Fibroblast of gingiva (primary cell): Measurements from ENCODE around the gene SLC10A7.

ENCODE experiments used
- DNase-seq: peaks from one replicate; pipeline ENCODE4 v3.0.0-alpha.2; 2011; ENCODE audit warnings: low read depth

SLC10A7 gene

DNA sequence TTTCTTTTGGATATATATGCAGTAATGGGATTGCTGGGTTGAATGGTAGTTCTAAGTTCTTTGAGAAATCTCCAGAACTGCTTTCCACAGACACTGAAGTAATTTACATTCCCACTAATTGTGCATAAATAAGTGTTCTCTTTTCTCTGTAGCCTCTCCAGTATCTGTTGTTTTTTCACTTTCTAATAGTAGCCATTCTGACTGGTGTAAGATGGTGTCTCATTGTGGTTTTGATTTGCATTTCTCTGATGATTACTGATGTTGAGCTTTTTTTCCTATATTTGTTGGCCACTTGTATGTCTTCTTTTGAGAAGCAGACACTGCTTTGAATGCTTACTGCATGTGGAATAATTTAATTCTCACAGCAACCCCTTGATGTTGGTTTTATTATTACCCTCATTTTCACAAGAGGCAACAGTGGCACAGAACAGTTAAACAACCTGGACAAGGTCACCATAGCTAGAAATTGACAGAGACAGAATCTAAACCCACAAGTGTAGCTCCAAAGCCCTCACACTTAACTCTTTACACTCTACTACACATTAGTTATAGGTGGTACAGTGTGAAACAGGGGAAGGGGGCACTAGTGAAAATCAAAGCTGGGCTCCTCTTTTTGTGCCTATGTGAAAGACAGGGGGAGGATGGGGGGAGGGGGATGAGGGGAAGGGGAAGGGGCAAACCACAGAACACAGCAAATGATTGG lies 211.3 kb downstream of the SLC10A7 start:
- no peak for DNase-seq

DNA sequence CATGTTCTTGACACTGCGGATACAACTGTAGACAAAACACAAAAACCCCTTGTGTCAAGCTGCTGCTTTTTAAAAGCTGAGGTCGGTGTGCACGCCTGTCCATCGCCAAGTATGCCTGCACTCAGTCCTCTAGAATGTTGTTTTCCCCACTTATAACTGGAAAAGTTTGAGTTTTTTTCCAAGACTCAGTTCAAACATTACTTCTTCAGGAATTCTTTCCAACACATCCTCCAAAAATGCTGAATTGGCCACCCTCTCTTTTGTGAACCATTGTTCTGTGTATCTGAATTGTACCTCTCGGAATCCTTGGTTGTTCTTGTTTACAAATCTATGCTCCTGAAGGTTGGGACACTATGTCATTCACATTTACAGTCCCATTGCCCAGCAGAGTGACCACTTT lies 212.8 kb downstream of the SLC10A7 start:
- no peak for DNase-seq

DNA sequence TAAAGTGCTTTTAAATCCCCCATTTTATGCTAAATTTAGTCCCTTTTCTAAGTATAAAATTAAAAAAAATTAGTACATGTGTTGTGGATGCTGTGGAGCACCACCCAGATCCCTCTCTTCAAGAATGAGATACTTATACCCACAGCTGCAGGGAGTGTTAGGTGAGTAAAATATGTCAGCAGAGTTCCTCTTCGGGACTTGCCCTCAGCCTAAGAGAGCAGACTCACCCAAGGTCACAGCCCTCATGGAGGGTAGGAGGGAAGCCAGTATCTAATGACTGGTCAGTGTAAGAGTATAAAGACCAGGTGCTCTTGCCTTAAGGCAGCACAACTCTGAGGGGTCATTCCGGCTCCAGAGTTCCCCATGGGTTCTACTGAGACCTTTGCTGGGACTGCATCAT lies 218.9 kb downstream of the SLC10A7 start:
- no peak for DNase-seq

DNA sequence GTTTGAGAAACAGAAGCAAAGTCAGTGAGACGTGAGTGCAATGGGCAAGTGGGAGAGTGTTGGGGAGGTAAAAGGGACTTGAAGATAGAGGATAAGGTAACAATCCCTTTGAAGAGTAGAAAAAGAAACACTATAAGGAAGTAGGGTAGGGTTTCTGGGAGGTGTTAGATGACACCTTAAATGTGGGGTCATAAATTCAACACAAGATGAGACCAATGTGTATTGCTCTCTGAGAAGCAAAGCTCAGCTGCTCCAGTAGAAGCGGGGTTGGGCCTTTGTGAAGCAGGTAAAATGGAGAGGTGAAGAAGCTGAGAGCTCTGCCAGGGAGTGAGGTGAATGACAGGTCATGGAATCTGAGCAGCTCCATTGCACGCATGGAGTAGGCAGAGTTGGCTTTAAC lies 222.1 kb downstream of the SLC10A7 start:
- no peak for DNase-seq

DNA sequence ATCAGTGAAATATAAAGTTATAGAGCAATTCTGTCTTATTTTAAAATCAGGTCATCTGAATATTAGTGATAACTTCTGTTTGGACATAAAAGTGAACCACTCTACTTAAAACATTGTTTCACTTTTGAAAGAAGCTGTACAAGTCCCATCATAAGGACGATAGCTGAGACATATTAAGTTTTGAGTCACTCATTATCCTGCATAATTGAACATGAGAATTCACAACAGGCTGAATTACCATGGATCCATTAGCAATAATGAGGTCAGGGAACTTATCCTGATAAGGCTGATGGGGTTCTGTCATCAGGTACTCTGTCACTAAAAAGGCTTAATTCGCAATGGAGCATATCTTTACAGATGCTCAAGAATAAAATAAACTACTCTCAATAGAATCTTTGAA lies 227.0 kb downstream of the SLC10A7 start:
- no peak for DNase-seq

DNA sequence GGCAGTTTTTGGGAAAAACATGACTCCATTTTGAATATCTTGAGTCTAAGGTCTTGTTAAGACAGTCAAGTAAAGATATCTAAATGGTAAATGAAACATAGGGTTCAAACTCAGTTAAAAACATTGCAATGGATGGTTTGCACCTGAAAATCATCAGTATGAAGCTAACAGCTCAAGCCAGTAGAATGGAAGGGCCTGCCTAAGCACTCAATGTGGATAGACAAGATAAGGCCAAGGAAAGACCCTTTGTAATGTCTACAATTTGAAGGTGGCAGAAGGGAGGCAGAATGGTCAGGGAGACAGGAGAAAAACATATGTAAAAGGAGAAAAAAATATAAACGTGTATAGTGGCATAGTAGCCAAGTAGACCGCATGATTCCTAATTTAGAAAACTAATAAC lies 229.2 kb downstream of the SLC10A7 start:
- no peak for DNase-seq

DNA sequence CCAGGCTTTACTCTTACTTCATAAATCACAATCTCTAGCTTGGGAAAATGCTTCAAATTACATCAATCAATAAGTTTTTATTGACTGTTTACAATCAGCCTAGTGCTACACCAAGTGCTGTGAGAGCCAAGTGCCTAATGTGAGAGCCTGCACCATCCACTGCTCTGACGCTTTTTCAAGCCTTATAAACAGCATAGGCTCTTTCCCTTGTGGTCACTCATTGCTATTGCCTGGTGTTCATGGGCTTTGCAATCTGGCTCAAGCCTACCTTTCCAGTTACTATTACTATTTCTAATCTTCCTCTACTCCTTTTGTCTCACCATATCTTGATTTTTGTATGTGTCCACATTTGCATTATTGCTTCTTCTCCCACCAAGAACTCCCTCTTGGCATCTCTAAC lies 230.4 kb downstream of the SLC10A7 start:
- no peak for DNase-seq

DNA sequence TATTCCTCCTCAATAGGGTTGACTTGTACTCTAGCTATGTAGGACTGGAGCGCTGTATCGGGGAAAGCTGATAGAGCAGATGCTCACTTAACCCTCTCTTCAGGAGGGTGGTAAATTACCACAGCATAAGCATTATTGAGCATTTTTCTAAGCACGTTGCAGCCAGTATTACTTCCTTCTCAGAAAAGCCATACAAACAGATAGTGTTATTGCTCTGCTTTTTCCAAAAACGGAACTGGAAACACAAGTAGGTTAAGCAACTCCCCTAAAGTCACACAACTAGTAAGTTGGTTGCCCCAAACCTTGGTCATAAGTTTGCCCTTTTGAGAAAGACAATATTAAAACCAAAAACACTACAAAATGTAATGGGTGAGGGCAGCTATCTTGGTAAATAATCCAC lies 233.5 kb downstream of the SLC10A7 start:
- no peak for DNase-seq

DNA sequence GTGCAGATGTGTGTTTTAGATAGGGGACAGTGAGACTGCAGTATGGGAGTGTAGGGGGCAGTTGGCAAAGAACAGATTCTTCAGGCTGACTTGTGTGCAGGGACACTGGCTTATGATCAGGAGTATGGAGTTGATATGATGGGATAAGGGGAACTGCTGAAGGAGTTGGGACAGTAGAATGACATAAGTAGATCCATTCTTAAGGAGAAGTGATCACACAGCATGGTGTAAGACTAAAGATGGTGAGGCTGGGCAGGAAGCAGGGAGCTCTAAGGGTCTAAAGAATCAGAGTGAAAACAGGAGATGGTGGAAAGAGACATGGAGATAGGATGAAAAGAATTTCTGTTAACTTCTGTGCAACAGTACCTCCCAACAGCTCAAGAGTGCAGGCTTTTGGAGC lies 236.7 kb downstream of the SLC10A7 start:
- no peak for DNase-seq

DNA sequence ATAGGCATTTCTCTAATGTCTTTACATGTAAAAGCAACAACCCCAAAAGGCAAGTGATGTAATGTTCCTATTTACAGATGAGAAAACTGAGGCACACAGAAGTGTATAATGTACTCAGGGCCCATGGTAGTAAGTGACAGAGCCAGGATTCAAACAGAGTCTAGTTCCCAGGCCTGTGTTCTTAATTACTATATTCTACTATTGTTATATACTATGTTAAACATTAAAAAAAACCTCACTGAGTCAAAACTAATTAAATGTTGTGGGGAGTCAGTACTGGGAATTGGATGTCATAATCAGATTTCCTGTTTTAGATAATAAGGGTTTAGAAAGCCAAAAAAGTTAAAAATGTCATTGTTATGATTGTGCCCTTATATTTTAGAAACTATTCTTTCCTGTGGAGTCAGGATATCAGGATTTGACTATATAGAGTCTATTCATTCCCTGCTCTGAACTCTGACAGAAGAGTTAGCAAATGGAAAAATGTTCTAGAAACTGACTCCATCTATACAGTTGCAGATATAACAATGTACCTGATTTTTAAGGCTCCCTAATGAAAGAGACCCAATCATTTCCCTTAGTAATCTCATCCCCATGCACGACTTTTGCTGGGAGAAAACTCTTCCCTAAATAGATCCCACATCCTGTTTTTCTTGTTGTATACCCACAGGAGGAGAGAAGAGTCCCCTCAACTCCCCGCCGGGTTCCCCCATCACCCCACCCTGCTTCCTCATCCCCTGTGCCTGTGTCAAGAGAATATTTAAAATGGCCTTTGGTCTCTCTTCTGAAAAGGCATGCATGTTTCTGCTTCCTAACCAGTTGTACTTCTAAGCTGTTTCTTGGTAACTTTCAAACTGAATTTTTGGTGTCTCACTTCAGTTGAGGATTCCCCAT lies 237.7 kb downstream of the SLC10A7 start:
- DNase-seq: no peak

DNA sequence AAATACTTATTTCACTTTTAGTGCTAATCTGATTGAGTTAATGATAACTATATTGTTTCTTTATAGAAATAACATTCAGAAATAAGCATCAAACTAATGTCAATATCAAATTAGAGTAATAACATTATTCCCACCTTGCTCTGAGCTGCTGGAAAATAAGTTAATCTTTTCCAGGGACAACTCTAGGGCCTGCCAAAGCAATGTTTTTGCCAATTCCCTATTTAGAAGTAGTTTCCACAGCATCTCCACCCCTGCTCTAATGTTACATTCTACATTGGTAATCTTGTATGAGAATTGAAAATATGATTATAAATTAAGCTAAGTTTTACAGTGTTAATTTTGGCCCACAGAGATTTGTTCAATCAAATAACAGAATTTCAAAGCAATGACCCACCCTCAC lies 239.1 kb downstream of the SLC10A7 start:
- DNase-seq: no peak

DNA sequence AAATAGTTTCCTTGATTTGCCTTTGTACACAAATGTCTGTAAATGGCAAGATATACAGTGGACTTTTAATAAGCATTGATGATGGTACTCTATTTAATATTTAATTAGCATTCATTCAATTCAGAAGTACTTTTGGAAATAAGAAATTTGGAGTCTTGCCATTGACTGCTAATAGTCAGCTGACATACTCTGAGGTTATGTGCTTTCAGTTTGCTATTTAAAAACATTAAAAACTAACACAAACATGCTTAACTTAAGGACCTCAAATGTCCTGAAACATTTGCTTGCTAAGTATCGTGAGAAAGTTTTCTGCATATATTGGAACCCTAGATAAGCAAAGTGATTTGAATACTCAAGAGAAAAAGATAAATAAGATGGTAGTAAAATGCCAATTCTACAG lies 242.8 kb downstream of the SLC10A7 start:
- no peak for DNase-seq

DNA sequence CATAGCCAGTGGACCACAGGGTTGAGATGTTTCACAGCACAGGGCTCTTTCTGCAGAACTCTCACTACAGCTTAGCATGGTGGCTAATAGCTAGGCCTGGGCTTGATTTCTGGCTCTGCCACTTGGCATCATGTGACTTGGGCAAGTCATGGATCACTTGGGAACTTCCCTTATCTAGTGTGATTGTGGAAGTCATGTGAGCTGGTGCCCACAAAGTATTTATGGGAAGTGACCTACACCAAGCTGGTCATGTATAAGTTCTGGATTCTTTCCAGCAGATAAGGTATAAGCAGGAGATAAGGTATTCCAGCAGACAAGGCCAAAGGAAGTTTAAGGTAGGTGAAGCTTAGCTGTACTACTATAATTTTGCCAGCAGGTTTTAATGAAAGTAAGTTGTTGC lies 246.4 kb downstream of the SLC10A7 start:
- no peak for DNase-seq

DNA sequence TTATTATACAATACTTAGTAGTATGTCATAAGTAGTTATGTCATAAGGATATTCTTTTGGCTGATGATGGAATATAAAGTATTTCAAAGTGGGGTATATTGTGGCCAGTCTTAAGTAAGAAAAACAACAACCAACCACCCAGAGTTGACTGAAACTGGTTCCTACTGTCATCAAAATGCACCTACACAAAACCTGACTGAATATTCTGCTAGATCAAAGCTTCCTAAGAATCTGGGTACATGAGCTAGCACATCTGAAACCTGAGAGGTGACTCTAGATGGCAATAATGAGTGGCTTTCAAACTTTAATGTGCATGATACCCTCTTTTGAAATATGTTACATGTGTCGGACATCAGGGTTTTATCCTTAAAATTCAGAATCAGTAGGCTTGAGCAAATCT lies 247.0 kb downstream of the SLC10A7 start:
- no peak for DNase-seq

DNA sequence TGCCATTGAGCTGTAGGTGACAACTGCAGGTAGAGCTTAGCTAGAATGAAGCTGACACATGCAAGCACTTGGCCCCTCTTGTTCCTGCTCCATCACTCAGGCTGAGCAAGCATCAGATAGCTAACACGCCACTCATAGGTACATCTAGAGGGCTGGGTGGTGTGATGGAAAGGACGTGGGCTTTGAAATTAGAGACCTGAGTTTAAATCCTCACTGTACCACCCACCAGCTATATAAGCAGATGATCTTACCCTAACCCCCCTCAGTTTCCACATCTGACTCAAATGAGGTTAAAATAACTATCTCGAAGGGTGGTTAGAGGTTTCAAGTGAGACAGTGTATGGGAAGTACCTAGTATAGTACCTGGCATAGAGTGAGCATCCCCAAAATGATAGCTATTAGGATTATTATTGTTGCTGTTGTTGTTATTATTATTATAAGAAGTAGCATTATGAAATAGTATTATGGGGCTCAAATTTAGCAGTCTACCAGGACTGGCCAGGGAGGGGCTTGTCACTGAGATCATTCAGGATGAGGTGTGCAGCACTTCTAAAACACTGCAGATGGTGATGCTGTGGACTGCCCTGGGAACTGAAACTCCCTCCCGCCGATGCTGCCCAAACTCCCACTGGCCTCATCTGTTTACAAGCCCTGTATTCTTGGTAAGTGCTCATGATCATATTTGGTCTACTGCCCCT lies 248.4 kb downstream of the SLC10A7 start:
- DNase-seq: no peak

DNA sequence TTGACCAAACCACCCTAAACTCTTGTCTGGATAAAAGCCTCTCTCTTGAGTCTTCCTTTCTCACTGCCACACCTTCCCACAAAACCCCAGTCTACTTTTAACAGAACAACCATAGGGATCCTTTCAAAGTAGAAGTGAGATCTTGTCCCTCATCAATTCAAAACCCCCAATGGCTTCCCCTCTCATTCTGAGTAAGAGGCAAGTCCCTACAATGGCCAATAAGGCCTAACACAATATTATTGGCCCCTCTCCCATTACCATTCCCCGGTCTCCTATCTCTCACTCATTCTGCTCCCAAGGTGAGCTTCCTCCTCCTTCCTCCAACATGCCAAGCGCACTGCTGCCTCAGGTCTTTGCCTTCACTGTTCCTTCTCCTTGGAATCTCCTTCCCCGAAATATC lies 250.3 kb downstream of the SLC10A7 start:
- DNase-seq: no peak

DNA sequence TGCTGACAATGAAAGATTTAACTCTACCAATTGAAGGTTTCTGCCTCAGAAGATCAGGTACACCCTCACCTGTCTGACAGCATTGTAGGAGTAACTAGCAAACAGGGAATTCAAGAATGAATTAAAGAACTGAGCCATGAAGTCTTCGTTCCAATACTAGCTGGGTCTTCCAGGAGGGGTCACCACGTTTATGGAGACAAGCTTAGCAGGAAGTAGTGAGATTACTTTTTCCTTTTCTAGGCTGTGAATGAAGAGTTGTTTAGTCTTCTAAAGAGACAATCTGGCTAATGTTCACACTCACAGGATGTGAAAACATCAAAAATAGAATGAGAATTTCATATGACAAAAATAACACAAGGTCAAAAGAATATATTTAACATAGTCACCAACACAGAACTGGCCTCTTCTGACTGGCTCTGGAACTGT lies 252.5 kb downstream of the SLC10A7 start:
- no peak for DNase-seq

DNA sequence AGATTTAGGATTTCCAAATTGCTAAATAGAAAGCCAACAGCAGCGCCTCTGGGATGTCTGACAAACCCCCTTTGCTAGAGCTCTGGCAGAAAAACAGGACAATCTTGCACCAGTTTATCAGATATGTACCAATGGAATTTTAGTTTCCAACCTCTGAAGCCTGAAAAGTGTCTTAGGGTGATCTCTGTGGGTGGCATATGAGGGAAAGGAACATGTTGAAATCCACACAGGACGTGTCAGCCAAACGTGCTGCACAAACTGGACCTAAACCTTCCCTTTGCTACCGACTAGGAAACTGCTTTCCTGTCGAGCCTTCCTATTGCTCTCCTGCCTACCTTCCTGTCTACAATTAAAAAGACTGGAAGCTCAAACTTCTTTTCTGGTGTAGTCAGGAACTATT lies 253.9 kb downstream of the SLC10A7 start:
- no peak for DNase-seq

DNA sequence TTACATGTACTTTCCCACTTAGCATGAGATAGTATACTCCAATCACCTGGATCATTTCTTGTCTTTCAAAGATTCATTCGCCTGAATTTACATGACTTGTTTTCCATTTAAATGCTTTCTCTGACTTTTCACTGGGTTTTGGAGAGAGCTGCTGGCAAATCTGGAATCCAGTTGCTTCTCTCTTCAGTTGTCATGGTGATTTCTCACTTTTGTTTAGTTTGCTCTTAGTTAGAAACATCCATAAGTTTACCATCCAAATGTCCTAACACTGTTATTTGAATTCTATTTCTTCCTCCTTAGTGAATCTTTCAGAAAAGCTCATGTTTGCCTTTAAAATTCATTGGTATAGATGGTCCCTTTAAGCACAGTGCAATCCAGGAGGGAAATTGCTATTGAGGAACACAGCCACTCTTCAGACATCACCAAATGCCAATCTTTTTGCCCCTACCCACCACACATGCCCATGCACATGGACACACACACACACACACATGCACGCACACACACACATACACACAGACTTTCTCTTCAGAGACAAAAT lies 255.7 kb downstream of the SLC10A7 start:
- DNase-seq: no peak

DNA sequence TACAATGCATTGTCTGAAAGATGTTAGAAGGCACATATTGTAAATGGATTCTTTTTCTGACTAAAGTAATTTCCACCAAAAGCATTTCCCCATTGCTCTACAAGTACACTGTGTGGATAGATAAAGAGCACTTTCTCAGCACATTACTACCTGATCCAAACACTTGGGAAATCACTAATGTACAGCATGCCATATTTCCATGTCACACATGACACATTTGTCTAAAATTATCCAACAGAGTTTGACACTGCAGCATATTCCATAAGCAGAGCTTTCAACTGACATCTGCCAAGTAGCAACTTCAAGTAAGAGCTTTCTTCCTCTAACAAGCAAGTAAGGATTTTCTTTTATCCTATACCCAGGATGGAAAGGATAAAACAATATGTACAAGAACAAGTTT lies 257.9 kb downstream of the SLC10A7 start:
- DNase-seq: no peak

DNA sequence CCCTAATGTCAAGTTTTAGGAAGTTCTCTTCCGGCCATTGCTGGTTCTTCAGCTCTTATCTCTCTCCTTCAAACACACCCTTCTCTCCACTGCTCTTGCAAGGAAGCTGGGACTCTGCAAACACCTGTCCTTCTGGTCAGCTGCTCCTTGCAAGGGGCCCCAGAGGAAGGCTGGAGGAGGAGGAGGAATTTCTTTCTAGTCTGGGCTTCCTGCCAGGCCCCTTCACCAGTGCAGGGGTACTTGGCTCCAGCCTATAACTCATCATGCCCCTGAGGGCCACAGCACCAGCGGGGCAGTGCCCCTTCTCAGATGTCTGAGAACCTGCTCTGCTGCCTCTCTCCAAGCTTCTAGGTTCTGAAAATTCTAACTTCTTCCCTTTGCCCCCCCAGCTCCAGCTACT lies 260.7 kb downstream of the SLC10A7 start:
- no peak for DNase-seq

DNA sequence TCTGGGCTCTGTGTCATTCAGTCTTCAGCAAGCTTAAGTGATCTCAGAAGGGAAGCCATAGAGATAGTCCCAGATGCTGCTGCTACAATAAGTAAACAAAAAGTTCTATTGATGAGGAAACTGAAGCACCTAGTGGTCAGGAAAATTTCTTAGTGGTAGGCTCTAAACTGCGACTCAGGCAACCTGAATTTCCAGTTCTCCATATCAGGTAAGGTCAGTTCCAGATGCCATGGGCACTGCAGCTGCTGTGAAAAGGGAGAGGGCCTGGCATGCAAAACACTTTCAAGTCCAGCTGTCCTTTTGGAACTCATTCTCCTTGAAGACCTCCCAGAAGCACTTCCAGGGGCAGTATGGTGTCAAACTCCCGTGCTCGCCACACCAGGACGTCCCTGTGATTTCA lies 261.2 kb downstream of the SLC10A7 start:
- no peak for DNase-seq

DNA sequence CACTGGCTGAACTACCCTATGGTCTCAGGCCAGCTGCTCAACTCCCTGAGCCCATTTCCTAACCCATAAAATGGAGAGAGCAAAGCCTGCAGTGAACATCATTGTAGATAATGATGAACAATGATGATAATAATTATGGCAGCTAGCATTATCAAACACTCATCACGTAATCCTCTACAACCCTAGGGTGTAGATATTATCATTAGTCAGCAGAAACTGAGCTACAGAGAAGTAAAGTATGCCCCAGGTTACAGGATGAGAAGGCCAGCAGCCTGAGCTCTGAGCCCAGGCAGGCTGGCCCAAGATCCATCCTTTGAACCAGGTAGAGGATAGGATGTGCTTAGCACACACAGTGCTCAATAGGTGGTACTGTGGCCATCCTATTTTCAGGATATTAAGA lies 264.2 kb downstream of the SLC10A7 start:
- DNase-seq: no peak
